ENCODE data around the gene PDGFB.

GRCh38 chr22:39238966-39239505, 5.7 kb downstream of the PDGFB start:
- no peak for TF ChIP-seq POLR2A (IDR thresholded peaks at IDR 0.05)
- no peak for TF ChIP-seq CTCF (IDR thresholded peaks at IDR 0.05 in 4 of 5, conservative IDR thresholded peaks at IDR 0.05 in 1 of 5)
